Naive thymus-derived CD4-positive, alpha-beta T cell (primary cell): ENCODE results near the gene ANKRD55. TPM values are rescaled to one million over a fixed set of nuclear protein-coding genes. Genes with fewer than 3 reads are reported as not detected.

Source experiments
- ATAC-seq: fragments of 150-1000 bp; cut with Tn5 transposase; 2 replicates; pipeline ENCODE4 v1.10.0; 2021; ENCODE audit warnings: mild to moderate bottlenecking, moderate library complexity
- CTCF ChIA-PET: fragments of 350-600 bp; sonication (Branson Sonifier 250); formaldehyde crosslinking; loops from one replicate; lab custom pipeline; 2021; ENCODE audit warnings: antibody characterized with exemption; lab: Charles Lee
- POLR2A ChIA-PET: fragments of 350-600 bp; sonication (Branson Sonifier 250); formaldehyde crosslinking; loops from one replicate; lab custom pipeline; 2021; ENCODE audit warnings: antibody characterized with exemption, inconsistent platforms; lab: Charles Lee
- DNase-seq, 9 donors: peaks; one replicate each; pipeline versions ENCODE4 v3.0.0 to v3.0.0-alpha.2; 2020 to 2022; ENCODE audit warnings: mixed read lengths in 1 of 9
- H3K27ac ChIP-seq: one replicate; pipeline ENCODE4 v1.7.0; 2013; ENCODE audit warnings: mild to moderate bottlenecking, low read depth, low read length, moderate library complexity
- H3K27me3 ChIP-seq, 2 donors: one replicate each; pipeline ENCODE4 v1.7.0; 2013; ENCODE audit warnings: low read length in 2 of 2, mild to moderate bottlenecking in 2 of 2, moderate library complexity in 2 of 2; ENCODE audit not compliant: control insufficient read depth in 2 of 2, insufficient read depth in 2 of 2
- H3K36me3 ChIP-seq, 3 experiments: 1 replicate in 2 of 3; 2 replicates in 1 of 3; pipeline ENCODE4 v1.7.0; 2013; ENCODE audit warnings: low read length in 3 of 3, mild to moderate bottlenecking in 3 of 3, moderate library complexity in 1 of 3; ENCODE audit not compliant: insufficient read depth in 3 of 3, control insufficient read depth in 2 of 3
- H3K4me1 ChIP-seq, 2 donors: one replicate each; pipeline ENCODE4 v1.7.0; 2013; ENCODE audit warnings: low read length in 2 of 2, mild to moderate bottlenecking in 2 of 2, moderate library complexity in 1 of 2; ENCODE audit not compliant: control insufficient read depth in 2 of 2, insufficient read depth in 2 of 2
- H3K4me3 ChIP-seq: 2 replicates; pipeline ENCODE4 v1.7.0; 2013; ENCODE audit warnings: mild to moderate bottlenecking, low read length
- H3K9me3 ChIP-seq, 3 experiments: 1 replicate in 2 of 3; 2 replicates in 1 of 3; pipeline ENCODE4 v1.7.0; 2013; ENCODE audit warnings: low read length in 3 of 3; ENCODE audit not compliant: control insufficient read depth in 2 of 3
- H3K27ac Mint-ChIP-seq, 9 donors: one replicate each; pipeline ENCODE4 v1.8.0; 2020 to 2022; ENCODE audit warnings: mixed read lengths in 9 of 9, mild to moderate bottlenecking in 8 of 9, moderate library complexity in 5 of 9, inconsistent platforms in 2 of 9
- H3K27me3 Mint-ChIP-seq, 5 donors: one replicate each; pipeline ENCODE4 v1.8.0; 2021 to 2022; ENCODE audit warnings: mixed read lengths in 5 of 5, mild to moderate bottlenecking in 1 of 5
- H3K36me3 Mint-ChIP-seq, 5 donors: one replicate each; pipeline ENCODE4 v1.8.0; 2020 to 2022; ENCODE audit warnings: mixed read lengths in 5 of 5, mild to moderate bottlenecking in 3 of 5, inconsistent platforms in 1 of 5
- H3K4me1 Mint-ChIP-seq, 7 donors: one replicate each; pipeline ENCODE4 v1.8.0; 2020 to 2022; ENCODE audit warnings: mixed read lengths in 7 of 7, mild to moderate bottlenecking in 3 of 7, inconsistent platforms in 1 of 7
- H3K4me3 Mint-ChIP-seq, 10 donors: one replicate each; pipeline ENCODE4 v1.8.0; 2020 to 2022; ENCODE audit warnings: mild to moderate bottlenecking in 10 of 10, mixed read lengths in 10 of 10, moderate library complexity in 6 of 10, inconsistent platforms in 2 of 10
- H3K9me3 Mint-ChIP-seq, 11 donors: one replicate each; pipeline ENCODE4 v1.8.0; 2020 to 2022; ENCODE audit warnings: mixed read lengths in 11 of 11, mild to moderate bottlenecking in 4 of 11, inconsistent platforms in 1 of 11, moderate library complexity in 1 of 11
- intact Hi-C, 2 donors: fragments of 100-400 bp; cut with micrococcal nuclease; formaldehyde crosslinking; loops; one replicate each; pipeline ENCODE4 v1.15.1; 2023
- polyA plus RNA-seq, 2 donors: library from polyadenylated mRNA; unstranded; fragments of 300-500 nt; fragmentation: Illumina TruSeq; gene quantifications; one replicate each; pipeline ENCODE4 v1.2.3, GENCODE V29; 2021
- total RNA-seq, 6 experiments: library from RNA in 5 of 6; stranded (reverse) in 5 of 6; gene quantifications; 1 replicate in 5 of 6; 2 replicates in 1 of 6; pipeline ENCODE4 v1.2.3 and lab custom pipeline; 2021 to 2026

ANKRD55 gene
- total and polyA plus RNA-seq, 7 experiments from 2014 or later = 7.1 to 89.7 (median 24.4) TPM

DNA sequence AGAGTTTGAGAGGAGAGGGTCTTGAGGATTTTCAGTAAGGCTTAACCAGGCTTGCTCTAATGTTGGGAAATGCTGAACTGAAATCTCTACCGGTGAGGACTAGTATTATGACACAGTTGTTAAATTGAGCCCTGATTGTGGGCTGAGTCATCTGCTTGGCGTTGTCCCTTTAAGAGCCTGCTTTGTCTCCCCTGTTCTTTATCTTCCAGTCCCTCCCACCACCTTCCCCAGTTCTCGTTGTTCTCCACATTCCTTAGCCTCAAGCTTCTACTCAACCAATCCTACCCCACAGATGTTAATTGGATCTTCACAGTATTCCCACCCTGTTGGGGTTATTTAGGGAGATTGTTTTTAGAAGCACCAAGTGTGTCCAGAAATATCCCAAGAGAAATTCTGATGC lies 57.6 kb downstream of the ANKRD55 start:
- Histone ChIP-seq H3K4me1 (no peaks in the 10 kb centered on the region), H3K27me3 (no peaks in the 10 kb centered on the region), H3K4me3 (no peak overlapping the region), H3K36me3 (no peaks in the 10 kb centered on the region), H3K27ac (no peak overlapping the region), H3K9me3 (no peaks in the 10 kb centered on the region)
- ChIA-PET POLR2A (interaction anchor here (0.6 to 1.9 kb wide), 2 partner anchors 15 to 185 kb away, joined by 3 to 4 read pairs; no protein-coding TSS in a partner anchor), CTCF (no interaction called here)
- ATAC-seq = peak; percentile 60
- DNase-seq = no peak
- H3K27ac Mint-ChIP-seq = peak overlapping the region in 1 of 9 donors; percentile 40
- H3K36me3 Mint-ChIP-seq = peaks cover 0 to 5% (median 0%) of the 10 kb centered on the region in 5 donors
- H3K9me3 Mint-ChIP-seq = no peaks in the 10 kb centered on the region
- no peak overlapping the region for H3K4me3 Mint-ChIP-seq
- intact Hi-C loops = no loop called here
- H3K27me3 Mint-ChIP-seq = peaks cover 0 to 12% (median 0%) of the 10 kb centered on the region in 5 donors
- peaks cover 12 to 41% (median 20%) of the 10 kb centered on the region in 7 donors for H3K4me1 Mint-ChIP-seq

DNA sequence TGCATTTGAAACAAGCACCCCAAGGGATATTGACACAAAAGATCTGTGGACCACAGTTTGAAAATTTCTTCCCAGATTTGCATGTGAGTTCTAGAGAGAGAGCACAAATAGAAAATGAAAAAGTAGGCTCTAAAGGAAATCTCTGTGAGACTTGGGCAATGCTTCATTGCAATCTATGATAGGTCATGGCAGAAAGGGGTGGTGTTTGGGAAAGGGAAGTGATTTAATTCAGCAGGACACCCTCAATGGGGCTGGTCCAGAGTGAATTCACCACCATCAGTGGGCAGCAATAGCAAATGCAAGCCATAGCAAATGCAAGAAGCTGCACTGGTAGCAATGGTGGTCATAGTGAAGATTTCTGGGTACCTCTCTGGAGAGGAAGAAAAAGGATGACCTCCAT lies 58.1 kb downstream of the ANKRD55 start:
- intact Hi-C loops = no loop called here
- H3K9me3 ChIP-seq = no peaks in the 10 kb centered on the region
- no peaks in the 10 kb centered on the region for H3K9me3 Mint-ChIP-seq
- no peak overlapping the region for H3K27ac ChIP-seq
- H3K4me3 Mint-ChIP-seq = no peak overlapping the region
- DNase-seq (no peak), ATAC-seq (peak; percentile 61)
- H3K36me3 Mint-ChIP-seq = peaks cover 0 to 5% (median 0%) of the 10 kb centered on the region in 5 donors
- POLR2A ChIA-PET = interaction anchor here (0.6 to 1.9 kb wide), 2 partner anchors 14 to 102 kb away, joined by 3 to 4 read pairs; no protein-coding TSS in a partner anchor
- H3K4me3 ChIP-seq = no peak overlapping the region
- peak overlapping the region in 1 of 9 donors; percentile 40 for H3K27ac Mint-ChIP-seq
- H3K4me1 Mint-ChIP-seq = peaks cover 13 to 44% (median 20%) of the 10 kb centered on the region in 7 donors
- CTCF ChIA-PET = no interaction called here
- no peaks in the 10 kb centered on the region for H3K27me3 ChIP-seq
- no peaks in the 10 kb centered on the region for H3K4me1 ChIP-seq
- no peaks in the 10 kb centered on the region for H3K36me3 ChIP-seq
- peaks cover 0 to 9% (median 0%) of the 10 kb centered on the region in 5 donors for H3K27me3 Mint-ChIP-seq

DNA sequence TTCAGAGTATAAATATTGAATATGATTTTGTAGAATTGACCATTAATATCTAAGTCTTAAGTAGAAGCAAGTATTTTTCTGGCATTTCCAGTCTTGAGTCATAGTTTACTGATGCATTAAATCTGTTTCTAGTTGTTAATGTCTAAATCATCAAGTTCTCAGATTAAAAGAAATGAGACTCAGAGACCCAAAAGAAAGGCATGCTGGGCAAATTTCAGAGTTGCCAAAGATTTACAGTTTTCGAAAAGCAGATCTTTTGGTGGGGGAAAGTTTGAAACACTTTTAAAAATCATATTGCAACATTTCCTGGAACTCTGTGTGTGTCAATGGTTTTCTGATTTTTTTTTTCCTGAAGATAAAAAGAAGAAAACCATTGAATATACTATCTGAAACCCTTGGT lies 60.9 kb downstream of the ANKRD55 start:
- no peak for DNase-seq
- H3K36me3 Mint-ChIP-seq = peaks cover 0 to 5% (median 0%) of the 10 kb centered on the region in 5 donors
- Histone ChIP-seq H3K27ac (no peak overlapping the region), H3K4me1 (peaks cover 0 to 10% of the 10 kb centered on the region in 2 donors), H3K4me3 (no peak overlapping the region), H3K27me3 (no peaks in the 10 kb centered on the region), H3K36me3 (no peaks in the 10 kb centered on the region), H3K9me3 (no peaks in the 10 kb centered on the region)
- peak overlapping the region in 4 of 9 donors; percentile 13 to 77 (median 63) for H3K27ac Mint-ChIP-seq
- intact Hi-C loops = no loop called here
- peaks cover 13 to 58% (median 35%) of the 10 kb centered on the region in 7 donors for H3K4me1 Mint-ChIP-seq
- H3K4me3 Mint-ChIP-seq = peak overlapping the region in 2 of 10 donors; percentile 12 to 39
- H3K27me3 Mint-ChIP-seq = no peaks in the 10 kb centered on the region
- no peaks in the 10 kb centered on the region for H3K9me3 Mint-ChIP-seq
- ATAC-seq = no peak
- ChIA-PET CTCF (no interaction called here), POLR2A (interaction anchor here (0.6 to 1.5 kb wide), 3 partner anchors 12 to 23 kb away, joined by 3 to 5 read pairs (median 5); no protein-coding TSS in a partner anchor)

DNA sequence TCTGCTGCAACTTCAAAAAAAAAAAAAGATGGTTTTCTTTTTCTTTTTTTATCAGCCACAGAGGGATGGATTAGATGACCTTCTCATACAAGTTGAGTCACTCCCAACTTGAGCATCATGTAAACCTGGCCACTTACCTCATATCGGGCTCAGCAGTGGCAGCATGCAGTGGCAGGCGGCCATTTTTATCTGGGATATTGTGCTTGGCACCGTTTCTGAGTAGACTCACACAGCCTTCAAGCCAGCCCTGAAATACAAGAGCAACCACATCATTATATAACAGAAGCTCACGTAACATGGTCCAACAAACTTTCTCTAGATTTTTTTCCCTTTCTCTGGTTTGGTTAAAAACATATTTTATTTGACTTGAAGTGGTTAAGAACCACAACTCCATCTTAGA lies 62.6 kb downstream of the ANKRD55 start:
- no peak overlapping the region for H3K27ac Mint-ChIP-seq
- Histone ChIP-seq H3K27me3 (no peaks in the 10 kb centered on the region), H3K4me3 (no peak overlapping the region), H3K27ac (no peak overlapping the region), H3K4me1 (peaks cover 0 to 13% of the 10 kb centered on the region in 2 donors), H3K36me3 (no peaks in the 10 kb centered on the region), H3K9me3 (no peaks in the 10 kb centered on the region)
- H3K4me3 Mint-ChIP-seq = no peak overlapping the region
- POLR2A ChIA-PET = interaction anchor here (1.7 kb wide), 1 partner anchor 25 kb away, joined by 3 read pairs; no protein-coding TSS in a partner anchor
- no peak for ATAC-seq
- intact Hi-C loops = loop anchor here in 1 of 2 donors (1.0 kb wide), 1 partner anchor 10 kb away; no protein-coding TSS in a partner anchor
- peaks cover 15 to 57% (median 36%) of the 10 kb centered on the region in 7 donors for H3K4me1 Mint-ChIP-seq
- H3K36me3 Mint-ChIP-seq = peaks cover 0 to 5% (median 0%) of the 10 kb centered on the region in 5 donors
- no peak for DNase-seq
- CTCF ChIA-PET = interaction anchor here (1.1 to 1.5 kb wide), 3 partner anchors 9 to 112 kb away, joined by 3 read pairs; no protein-coding TSS in a partner anchor
- no peaks in the 10 kb centered on the region for H3K27me3 Mint-ChIP-seq
- H3K9me3 Mint-ChIP-seq = no peaks in the 10 kb centered on the region

DNA sequence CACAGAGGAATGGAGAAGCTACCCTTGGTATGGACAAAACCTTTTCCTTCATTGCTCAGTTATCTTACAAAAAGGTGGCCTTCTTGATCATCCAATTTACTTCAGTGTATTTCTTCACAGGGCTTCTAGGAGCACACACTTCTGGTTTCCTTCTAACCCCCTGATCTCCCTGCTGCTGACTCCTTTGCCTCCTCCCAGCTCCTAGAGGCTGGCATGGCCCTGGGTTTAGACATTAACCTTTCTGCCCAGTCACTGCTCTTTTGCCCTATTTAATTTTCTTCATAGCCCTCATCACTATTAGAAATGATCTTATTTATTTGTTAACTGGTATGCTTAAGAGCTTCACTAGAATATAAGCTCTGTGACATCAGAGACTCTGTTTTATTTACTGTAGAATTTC lies 63.2 kb downstream of the ANKRD55 start:
- Histone ChIP-seq H3K27ac (no peak overlapping the region), H3K36me3 (no peaks in the 10 kb centered on the region), H3K27me3 (no peaks in the 10 kb centered on the region), H3K4me1 (peaks cover 0 to 13% of the 10 kb centered on the region in 2 donors), H3K9me3 (no peaks in the 10 kb centered on the region), H3K4me3 (no peak overlapping the region)
- CTCF ChIA-PET = interaction anchor here (0.6 to 1.5 kb wide), 3 partner anchors 9 to 16 kb away, joined by 3 read pairs; no protein-coding TSS in a partner anchor
- Mint-ChIP-seq H3K27ac (no peak overlapping the region), H3K9me3 (no peaks in the 10 kb centered on the region), H3K4me3 (no peak overlapping the region), H3K4me1 (peaks cover 12 to 57% (median 38%) of the 10 kb centered on the region in 7 donors), H3K27me3 (no peaks in the 10 kb centered on the region), H3K36me3 (peaks cover 0 to 5% (median 0%) of the 10 kb centered on the region in 5 donors)
- ATAC-seq (no peak), DNase-seq (no peak)
- POLR2A ChIA-PET = interaction anchor here (0.5 to 1.7 kb wide), 4 partner anchors 26 to 164 kb away, joined by 3 to 4 read pairs (median 3); no protein-coding TSS in a partner anchor
- intact Hi-C loops = loop anchor here in 1 of 2 donors (1.0 kb wide), 1 partner anchor 10 kb away; no protein-coding TSS in a partner anchor

DNA sequence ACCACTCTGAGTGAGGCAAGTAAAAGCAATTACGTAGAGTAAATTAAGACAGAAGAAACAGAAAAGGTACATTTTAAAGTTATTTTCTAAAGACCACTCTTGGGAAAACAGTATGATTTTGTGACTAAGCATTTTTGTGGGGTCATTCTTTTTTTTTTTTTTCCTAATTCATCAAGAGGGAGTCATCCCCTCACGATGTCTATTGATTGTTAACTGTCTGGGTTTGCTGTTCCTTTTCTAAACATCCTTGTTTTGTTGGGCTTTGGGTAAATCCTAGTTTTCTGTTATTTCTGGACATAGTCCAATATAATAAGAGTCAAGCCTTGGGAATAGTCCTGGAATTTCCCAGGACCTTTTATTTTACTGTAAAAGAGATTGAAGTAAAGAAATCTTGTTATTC lies 63.8 kb downstream of the ANKRD55 start:
- CTCF ChIA-PET = interaction anchor here (0.6 kb wide), 1 partner anchor 15 kb away, joined by 3 read pairs; no protein-coding TSS in a partner anchor
- H3K9me3 Mint-ChIP-seq = no peaks in the 10 kb centered on the region
- H3K27me3 ChIP-seq = no peaks in the 10 kb centered on the region
- intact Hi-C loops = no loop called here
- peaks cover 11 to 63% (median 35%) of the 10 kb centered on the region in 7 donors for H3K4me1 Mint-ChIP-seq
- peaks cover 0 to 17% of the 10 kb centered on the region in 2 donors for H3K4me1 ChIP-seq
- DNase-seq (no peak), ATAC-seq (no peak)
- POLR2A ChIA-PET = interaction anchor here (0.5 kb wide), 1 partner anchor 164 kb away, joined by 3 read pairs; no protein-coding TSS in a partner anchor
- no peaks in the 10 kb centered on the region for H3K9me3 ChIP-seq
- no peaks in the 10 kb centered on the region for H3K36me3 ChIP-seq
- H3K27me3 Mint-ChIP-seq = no peaks in the 10 kb centered on the region
- no peak overlapping the region for H3K27ac Mint-ChIP-seq
- H3K36me3 Mint-ChIP-seq = peaks cover 0 to 5% (median 0%) of the 10 kb centered on the region in 5 donors
- no peak overlapping the region for H3K4me3 ChIP-seq
- H3K4me3 Mint-ChIP-seq = no peak overlapping the region
- H3K27ac ChIP-seq = no peak overlapping the region
